Measurements from ENCODE around the gene DLG3.

Gene DLG3

DNA sequence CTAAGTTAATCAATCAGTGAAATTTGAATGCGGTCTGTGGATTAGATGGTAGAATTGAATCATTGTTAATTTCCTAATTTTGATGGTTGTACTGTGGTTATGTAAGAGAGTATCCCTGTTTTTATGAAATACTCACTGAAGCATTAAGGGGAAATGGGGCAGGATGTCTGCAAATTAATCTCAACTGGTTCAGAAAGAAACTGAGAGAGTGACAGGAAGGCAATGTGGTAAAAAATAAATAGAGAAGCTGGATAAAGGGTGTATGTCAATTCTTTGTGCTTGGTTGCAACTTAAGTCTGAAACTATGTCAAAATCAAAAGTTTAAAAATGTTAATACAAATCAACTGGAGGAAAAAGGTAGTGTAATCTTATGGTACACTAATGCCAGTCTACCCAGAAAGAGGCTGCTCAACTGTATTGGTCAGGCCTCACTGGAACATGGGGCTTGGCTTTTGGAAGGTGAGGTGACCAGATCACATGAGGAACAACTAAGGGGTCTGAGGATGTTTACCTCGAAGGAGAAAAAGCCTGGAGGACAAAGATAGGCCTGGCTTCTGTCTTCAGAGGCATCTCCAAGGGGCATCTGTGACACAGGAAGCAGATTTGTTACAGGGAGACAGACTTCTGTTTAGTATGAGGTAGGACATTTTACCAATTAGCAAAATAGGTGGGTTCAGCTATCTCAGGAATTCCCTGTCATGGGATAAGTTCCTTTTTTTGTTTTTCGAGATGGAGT, 83.1 kb downstream of the DLG3 start:
- no peak for DNase-seq

DNA sequence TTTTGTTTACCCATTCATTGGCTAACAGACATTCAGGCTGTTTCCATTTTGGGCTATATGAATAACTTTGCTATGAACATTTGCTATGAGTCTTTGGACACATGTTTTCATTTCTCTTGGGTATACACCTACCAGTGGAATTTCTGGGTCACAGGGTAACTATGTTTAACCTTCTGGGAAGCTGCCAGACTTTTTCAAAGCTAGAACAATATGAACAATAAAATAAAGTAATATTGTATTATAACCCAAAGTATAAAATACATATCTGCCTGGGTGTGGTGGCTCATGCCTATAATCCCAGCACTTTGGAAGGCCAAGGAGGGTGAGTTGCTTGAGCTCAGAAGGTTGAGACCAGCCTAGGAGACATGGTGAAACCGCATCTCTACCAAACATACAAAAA, 90.6 kb downstream of the DLG3 start:
- DNase-seq: no peak

DNA sequence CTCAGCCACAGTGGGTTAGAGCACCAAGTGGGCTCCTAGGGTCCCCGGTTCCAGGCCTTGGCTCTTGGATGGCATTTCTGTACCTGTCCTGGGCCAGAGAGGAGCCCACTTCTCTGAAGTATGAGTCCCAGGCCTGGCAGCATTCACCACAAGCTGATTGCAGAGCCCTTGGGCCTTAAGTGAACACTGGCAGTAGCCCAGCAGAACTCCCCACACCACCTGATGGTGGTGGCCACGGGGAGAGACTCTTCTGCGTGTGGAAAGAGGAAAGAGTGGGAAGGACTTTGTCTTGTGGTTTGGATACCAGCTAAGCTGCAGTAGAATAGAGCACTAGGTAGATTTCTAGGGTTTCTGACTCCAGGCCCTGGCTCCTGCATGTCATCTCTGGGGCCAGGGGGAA, 104.8 kb downstream of the DLG3 start:
- no peak for DNase-seq

DNA sequence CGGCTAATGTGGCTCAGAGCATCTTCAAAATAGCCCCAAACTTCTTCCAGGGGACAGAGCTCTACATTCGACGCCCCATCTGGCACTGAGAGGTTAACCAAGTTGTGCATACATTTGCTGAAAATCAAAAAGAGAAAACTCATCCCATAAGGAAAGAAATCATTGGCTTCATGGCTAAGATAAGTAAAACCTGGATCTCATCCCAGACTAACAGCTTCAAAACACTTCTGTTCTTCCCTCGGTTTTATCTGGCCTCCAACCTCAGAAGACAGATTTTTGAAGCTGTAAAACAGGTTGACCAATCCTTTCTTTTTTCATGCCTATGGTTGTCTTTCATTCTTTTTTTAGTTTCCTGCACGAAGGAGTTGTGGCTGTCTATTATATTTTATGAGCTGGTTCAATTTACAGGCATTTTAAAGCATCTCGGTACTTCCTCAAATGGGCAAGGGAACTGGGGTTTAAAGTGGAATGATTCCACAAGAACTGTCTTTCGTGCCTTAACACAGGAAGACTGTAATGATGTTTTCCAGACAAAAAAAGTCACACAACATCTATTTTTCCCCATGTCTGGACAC, 107.6 kb downstream of the DLG3 start:
- no peak for DNase-seq

DNA sequence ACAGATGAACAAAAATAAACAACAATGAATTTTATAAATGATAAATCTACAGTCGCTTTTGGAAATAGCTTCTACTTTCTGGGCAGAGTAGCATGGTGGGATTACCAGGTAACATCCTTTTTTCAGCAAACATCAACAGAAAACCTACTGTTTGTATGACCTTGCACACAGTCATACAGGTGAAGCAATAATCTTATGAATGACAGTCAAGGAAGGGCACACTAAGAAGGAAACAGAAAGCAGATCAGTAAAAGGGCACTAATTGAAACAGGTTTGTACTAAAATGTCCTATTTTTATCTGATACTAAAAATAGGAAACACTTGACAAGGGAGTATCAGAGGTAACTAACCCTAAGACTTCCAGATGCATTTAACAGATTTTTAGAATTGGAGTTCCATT, 108.9 kb downstream of the DLG3 start:
- no peak for DNase-seq

DNA sequence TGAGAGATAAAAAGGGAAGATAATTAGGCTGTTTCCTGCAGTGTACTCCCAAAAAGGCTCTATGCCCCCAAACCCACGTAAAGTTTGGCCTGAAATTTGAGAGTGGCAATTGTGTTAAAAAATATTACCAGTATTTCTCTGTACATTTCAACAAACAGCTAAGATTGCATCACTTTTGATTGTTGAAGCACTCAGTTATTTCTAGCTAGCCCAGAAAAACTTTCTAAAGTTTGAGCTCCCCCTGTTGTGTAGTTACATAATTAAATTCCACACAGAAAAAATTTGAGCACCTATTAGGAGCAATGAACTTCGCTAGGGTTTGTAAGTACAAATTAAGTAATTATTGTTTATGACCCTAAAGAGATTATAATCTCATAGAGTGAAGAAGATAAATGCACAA, 109.4 kb downstream of the DLG3 start:
- DNase-seq: no peak

DNA sequence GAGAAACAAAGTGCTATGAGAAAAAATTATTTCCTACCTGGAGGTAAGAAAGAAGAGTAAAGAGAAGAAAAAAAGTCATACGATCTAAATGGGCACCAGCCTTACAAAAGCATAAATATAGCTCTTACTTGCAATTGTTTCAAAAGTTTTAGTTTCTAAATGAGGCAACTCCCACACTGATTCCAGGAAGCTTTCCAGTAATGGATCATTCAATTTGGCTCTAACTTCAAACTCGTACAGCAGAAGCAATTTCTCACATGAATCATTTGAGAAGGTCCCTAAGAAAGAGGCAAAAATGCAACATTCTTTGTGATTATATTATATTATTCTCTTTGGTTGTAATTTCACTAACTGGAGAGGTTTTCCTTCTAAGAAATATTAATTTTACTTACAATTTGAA, 109.9 kb downstream of the DLG3 start:
- no peak for DNase-seq

DNA sequence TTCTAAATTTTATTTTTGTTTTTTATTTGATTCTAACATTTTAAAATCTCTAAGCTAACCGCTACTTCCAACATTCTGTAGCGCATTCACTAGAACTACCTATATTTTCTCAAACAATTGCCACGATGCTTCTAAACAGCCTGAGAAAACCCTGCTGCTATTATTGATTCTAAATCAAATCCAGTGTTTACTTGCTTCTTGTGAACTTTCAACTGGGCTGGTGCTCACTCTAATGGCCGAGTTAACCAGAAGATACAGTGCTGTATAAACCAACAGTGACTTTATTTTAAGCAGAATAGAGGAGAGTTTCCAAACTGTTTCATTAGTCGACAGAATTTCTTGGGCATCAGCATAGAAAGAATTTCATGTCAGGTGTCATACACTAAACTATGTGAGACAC, 110.3 kb downstream of the DLG3 start:
- no peak for DNase-seq
